Stimulated activated effector memory CD8-positive, alpha-beta T cell treated with anti-CD3 and anti-CD28 coated beads, Interleukin-12 subunit alpha, Interleukin-12 subunit beta, amount 100 ng/mL, for 72 hours (primary cell): Measurements from ENCODE around the gene CALD1.

ENCODE experiments used
- ATAC-seq: fragments of 150-1000 bp; cut with Tn5 transposase; 2 replicates; pipeline ENCODE4 v1.10.0; 2021
- DNase-seq, 2 donors: peaks; one replicate each; pipeline ENCODE4 v3.0.0; 2021 to 2022; ENCODE audit warnings: low spot score in 2 of 2
- H3K27ac Mint-ChIP-seq: one replicate; pipeline ENCODE4 v1.8.0; 2022; ENCODE audit warnings: mild to moderate bottlenecking, mixed read lengths
- H3K36me3 Mint-ChIP-seq: one replicate; pipeline ENCODE4 v1.8.0; 2022; ENCODE audit warnings: mild to moderate bottlenecking, mixed read lengths
- H3K4me1 Mint-ChIP-seq: one replicate; pipeline ENCODE4 v1.8.0; 2022; ENCODE audit warnings: mixed read lengths
- H3K4me3 Mint-ChIP-seq: one replicate; pipeline ENCODE4 v1.8.0; 2022; ENCODE audit warnings: mild to moderate bottlenecking, mixed read lengths
- H3K9me3 Mint-ChIP-seq: one replicate; pipeline ENCODE4 v1.8.0; 2022; ENCODE audit warnings: mixed read lengths

The CALD1 gene

DNA sequence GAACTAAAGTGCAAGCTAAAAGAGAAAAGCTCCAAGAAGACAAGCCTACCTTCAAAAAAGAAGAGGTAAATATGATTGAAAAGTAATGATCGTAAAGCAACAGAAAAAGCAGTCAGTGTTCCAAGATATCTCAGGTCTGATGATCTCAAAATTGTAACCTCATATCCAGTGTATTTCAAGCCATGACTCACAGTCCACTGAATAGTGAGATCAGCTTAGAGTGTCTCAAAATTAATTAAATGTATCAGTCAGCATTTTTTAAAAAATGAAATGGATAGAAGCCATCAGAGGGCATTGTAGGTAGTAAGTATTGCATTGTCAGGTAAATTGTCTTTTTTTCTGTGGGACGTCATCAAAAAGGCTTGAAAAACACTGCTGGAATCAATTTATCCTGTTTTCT lies 156.3 kb downstream of the CALD1 start:
- no peak overlapping the region for H3K27ac Mint-ChIP-seq

DNA sequence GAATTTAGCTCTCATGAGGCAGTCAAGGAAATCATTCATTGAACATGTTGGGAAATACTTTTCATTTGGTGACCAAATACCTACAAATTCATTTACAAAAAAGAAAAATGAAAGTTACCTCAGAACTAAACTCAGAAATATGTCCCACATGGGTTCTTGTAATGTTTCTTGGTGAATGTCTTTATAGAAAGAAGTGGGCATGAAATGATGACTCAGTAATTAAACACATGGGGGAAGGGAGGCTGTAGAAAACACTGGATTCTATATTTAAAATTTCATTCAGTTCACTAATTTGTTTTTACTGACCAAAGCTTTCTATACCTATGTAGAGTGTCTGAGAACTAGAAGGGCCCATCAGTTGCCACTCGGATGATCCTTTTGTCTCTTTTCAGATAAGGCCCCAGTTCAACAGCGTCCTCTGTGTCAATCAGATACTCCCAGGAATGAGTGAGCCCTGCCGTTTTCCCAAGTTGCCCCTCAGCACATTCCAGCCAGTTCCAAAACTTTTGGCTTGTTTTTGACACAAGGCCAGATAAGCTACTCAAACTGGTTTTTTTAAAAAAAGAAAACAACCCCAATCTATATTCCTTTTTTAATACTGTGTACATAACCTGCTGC lies 157.6 kb downstream of the CALD1 start:
- no peak for DNase-seq
- Mint-ChIP-seq H3K4me3 (no peak overlapping the region), H3K4me1 (peaks cover 11% of the 10 kb centered on the region), H3K27ac (no peak overlapping the region), H3K36me3 (no peaks in the 10 kb centered on the region), H3K9me3 (no peaks in the 10 kb centered on the region)
- no peak for ATAC-seq

More for the DNA sequence above, 156.3 kb downstream of the CALD1 start:
- no peak overlapping the region for H3K4me3 Mint-ChIP-seq
- H3K9me3 Mint-ChIP-seq = no peaks in the 10 kb centered on the region
- H3K36me3 Mint-ChIP-seq = no peaks in the 10 kb centered on the region
- H3K4me1 Mint-ChIP-seq = peaks cover 11% of the 10 kb centered on the region
- ATAC-seq = no peak
- no peak for DNase-seq

DNA sequence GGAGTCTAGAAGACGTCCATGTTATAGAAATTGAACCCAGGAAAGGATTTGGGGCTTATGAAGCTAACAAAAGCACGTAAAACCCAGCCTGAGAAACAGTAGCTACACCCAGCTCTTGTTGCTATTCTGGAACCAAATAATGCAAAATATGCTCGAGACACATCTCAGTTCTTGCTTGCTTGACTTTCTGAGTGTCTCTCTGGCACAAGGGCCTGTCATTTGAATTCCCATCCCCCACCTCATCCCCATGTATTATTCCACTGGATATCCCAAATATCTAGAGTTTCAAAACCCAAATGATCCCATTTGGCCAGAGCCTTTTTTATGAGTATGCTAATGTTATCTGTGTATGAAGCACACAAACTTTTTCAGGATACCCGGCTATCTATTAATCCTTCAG lies 158.7 kb downstream of the CALD1 start:
- DNase-seq (no peak), ATAC-seq (no peak)
- no peaks in the 10 kb centered on the region for H3K9me3 Mint-ChIP-seq
- H3K36me3 Mint-ChIP-seq = no peaks in the 10 kb centered on the region
- no peak overlapping the region for H3K4me3 Mint-ChIP-seq
- no peak overlapping the region for H3K27ac Mint-ChIP-seq
- peaks cover 7% of the 10 kb centered on the region for H3K4me1 Mint-ChIP-seq

DNA sequence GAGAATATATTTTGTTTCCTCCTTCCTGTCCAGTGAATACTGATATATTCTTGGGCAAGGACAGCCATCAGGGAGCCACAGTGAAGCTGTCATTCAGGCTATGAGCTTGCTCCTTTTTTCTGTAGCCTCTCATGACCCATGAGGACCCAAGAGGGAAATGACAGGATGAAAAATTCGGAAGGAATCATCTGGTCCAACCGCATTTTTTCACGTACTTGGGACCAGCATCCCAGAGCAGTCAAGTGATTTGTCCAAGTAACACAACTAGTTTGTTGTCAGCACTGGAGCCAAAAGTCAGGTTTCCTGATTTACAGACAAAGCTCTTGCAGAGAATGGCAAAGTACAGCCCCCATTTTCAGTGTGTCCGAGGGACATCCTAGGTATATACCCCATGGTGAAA lies 159.7 kb downstream of the CALD1 start:
- no peaks in the 10 kb centered on the region for H3K36me3 Mint-ChIP-seq
- H3K9me3 Mint-ChIP-seq = no peaks in the 10 kb centered on the region
- no peak overlapping the region for H3K4me3 Mint-ChIP-seq
- H3K4me1 Mint-ChIP-seq = no peaks in the 10 kb centered on the region
- no peak for DNase-seq
- no peak for ATAC-seq
- no peak overlapping the region for H3K27ac Mint-ChIP-seq

DNA sequence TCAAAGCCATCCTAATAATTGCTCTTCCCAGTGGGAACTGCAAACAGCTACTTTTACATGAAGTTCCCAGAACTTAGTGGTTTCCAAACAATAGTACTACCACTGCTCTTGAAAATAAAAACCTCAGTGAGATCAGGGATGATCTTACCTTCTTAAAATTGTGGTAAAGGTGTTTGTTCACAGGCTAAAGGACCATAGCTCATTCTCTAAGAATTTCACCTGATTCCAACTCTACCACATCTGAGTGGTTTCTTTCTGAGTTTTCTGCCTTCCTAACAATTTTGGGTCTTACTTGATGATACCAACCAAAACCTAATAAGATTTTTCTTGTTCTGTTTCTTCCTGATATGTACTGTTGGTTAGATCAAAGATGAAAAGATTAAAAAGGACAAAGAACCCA lies 161.3 kb downstream of the CALD1 start:
- no peaks in the 10 kb centered on the region for H3K9me3 Mint-ChIP-seq
- DNase-seq (no peak), ATAC-seq (no peak)
- no peaks in the 10 kb centered on the region for H3K36me3 Mint-ChIP-seq
- H3K4me3 Mint-ChIP-seq = no peak overlapping the region
- H3K4me1 Mint-ChIP-seq = no peaks in the 10 kb centered on the region
- H3K27ac Mint-ChIP-seq = no peak overlapping the region

DNA sequence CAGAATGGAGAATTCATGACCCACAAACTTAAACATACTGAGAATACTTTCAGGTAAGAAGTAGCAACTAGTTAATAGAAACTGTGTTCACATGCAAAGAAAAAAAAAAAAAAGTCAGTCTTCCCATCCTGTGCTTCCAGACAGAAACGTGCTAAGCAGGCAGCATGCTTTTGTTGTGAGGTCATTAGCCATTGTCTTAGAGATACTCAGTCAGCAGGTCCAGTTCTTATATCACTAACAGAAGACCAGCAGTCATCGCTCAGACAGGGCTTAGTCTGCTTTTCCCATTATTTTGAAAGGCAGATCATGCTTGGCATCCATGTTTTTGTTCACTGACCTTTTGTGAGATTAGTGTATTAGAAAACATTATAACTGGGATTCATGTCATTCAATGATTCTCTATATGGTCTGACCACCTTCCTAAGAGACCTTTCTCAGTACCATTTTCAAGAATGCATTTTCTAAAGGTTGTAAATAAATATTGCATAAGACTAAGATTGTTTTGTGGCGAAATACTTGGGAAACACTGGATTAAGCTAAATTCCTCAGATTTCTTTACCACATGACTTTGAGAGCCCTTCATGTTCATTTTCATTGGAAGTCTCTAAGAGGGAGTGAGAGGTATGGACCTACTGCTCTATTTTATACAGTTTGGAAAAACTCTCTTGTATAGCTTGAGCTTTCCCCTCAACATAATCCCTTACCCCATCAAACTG lies 161.9 kb downstream of the CALD1 start:
- Mint-ChIP-seq H3K9me3 (no peaks in the 10 kb centered on the region), H3K27ac (no peak overlapping the region), H3K36me3 (no peaks in the 10 kb centered on the region), H3K4me1 (no peaks in the 10 kb centered on the region), H3K4me3 (no peak overlapping the region)
- ATAC-seq = no peak
- no peak for DNase-seq

DNA sequence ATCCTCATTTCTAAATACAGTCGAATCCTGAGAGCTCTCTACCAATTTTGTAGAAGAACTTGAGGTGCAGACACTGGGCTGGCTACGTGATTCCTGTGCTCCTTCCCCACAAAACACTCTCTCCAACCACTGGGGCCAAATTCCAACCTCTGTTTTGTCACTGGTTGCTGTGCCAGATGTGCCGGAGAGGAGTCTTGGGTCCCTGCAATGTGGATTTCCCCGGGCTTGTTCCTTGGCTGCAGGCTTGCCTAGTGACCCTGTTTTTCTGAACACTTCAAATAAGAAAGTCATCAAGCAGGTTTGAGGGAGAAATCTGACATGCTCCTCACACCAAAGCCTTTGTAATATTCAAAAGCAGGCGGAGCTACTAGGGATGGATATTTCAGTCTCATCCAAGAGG lies 162.5 kb downstream of the CALD1 start:
- Mint-ChIP-seq H3K4me3 (no peak overlapping the region), H3K4me1 (no peaks in the 10 kb centered on the region), H3K36me3 (no peaks in the 10 kb centered on the region), H3K27ac (no peak overlapping the region), H3K9me3 (no peaks in the 10 kb centered on the region)
- ATAC-seq (no peak), DNase-seq (no peak)

DNA sequence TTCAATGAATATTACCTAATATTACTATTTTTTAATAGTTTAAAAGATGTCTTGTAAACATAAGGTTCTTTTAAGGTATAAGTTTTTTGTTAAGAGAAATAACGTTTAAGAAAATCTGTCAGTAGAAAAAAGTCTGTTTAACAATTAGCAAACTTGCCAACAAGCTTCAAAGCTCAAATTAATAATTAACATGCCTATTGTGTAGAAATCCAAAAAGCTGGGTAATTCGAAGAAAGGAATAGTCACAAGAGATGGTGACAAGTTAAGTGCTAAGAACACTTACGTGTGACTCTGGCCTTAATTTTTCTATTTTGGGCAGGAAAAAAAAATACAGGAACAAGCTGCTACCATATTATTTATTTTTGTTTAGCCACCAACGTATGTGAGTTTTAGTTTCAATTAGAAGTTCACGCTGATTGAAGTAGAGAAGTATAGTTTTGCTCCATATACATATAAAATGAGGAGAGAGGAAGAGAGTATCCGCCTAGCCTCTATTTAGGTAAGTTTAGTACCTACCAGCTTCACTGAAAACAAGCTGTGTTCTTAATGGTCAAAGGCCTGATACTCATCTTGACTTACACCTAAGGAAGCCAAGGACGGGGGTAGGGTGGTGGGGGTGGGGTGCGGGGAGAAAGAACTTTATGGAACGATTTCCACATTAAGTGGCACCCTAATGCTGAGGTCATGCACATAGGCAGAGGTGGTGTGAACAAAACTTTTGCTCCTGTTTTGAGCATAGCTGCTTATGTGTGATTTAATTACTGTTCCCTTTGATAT lies 163.4 kb downstream of the CALD1 start:
- Mint-ChIP-seq H3K9me3 (no peaks in the 10 kb centered on the region), H3K4me1 (no peaks in the 10 kb centered on the region), H3K4me3 (no peak overlapping the region), H3K27ac (no peak overlapping the region), H3K36me3 (no peaks in the 10 kb centered on the region)
- no peak for ATAC-seq
- no peak for DNase-seq

DNA sequence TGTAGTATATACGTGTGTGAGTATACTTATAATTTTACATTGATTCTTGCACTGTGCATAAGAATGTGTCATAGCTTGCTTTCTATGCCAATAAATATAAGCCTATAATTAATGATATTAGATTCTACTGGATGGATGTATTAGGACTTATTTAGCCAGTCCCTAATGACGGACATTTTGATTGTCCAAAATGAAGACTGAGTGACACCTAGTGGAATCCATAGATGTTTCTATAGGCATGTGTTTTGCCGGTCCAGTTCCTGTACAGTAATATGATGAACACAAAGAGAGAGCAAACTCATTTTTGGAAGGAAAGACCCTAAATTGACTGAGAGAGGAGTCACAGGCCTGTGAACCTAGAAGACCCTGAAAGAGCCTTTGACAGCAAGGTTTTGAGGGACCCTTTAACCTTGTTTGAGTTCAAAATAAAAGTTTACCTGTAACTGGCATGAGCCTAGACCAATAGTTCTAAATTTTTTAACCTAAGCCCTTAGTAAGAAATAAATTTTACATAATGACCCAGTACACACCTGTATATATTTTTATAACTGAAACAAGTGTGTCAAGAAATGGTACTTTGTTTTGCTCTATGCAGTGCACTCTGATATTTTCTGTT lies 164.5 kb downstream of the CALD1 start:
- ATAC-seq (no peak), DNase-seq (no peak)
- no peak overlapping the region for H3K27ac Mint-ChIP-seq
- no peak overlapping the region for H3K4me3 Mint-ChIP-seq
- H3K36me3 Mint-ChIP-seq = no peaks in the 10 kb centered on the region
- H3K4me1 Mint-ChIP-seq = no peaks in the 10 kb centered on the region
- H3K9me3 Mint-ChIP-seq = no peaks in the 10 kb centered on the region

DNA sequence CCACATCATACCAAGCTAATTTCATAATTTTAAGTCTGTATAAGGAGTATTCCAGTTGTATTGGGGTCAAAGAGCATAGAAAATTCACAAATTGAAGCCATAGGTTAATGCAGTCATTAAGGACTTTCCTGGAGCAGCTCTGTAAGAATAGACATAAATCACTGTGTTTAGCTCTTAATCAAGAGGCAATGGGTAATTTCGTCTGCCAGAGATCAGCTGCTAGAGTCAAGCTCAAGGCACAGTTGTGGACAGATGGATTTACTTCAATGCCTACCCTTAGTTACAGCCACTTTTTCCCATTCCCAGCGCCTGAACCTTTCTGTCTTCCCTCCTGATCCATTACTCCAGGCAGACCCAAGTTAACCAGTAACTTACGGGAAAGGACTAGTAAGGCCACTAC lies 166.3 kb downstream of the CALD1 start:
- no peak overlapping the region for H3K4me3 Mint-ChIP-seq
- H3K9me3 Mint-ChIP-seq = no peaks in the 10 kb centered on the region
- H3K27ac Mint-ChIP-seq = no peak overlapping the region
- ATAC-seq = no peak
- no peak for DNase-seq
- no peaks in the 10 kb centered on the region for H3K4me1 Mint-ChIP-seq
- H3K36me3 Mint-ChIP-seq = no peaks in the 10 kb centered on the region

DNA sequence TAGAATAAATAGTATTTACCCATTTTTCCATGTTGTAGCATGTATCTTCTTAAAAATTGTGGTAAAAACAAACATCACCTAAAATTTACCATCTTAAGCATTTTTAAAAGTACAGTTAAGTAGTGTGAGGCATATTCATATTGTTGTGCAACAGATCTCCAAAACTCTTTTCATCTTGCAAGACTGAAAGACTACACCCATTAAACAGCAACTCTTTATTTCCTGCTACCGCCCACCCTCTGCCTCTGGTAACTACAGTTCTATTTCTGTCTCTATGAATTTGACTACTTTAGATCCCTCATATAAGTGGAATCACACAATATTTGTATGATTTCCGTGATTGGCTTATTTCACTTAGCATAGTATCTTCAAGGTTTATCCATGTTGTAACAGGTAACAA lies 166.8 kb downstream of the CALD1 start:
- Mint-ChIP-seq H3K4me3 (no peak overlapping the region), H3K36me3 (no peaks in the 10 kb centered on the region), H3K9me3 (no peaks in the 10 kb centered on the region), H3K27ac (no peak overlapping the region), H3K4me1 (no peaks in the 10 kb centered on the region)
- no peak for ATAC-seq
- DNase-seq = no peak

DNA sequence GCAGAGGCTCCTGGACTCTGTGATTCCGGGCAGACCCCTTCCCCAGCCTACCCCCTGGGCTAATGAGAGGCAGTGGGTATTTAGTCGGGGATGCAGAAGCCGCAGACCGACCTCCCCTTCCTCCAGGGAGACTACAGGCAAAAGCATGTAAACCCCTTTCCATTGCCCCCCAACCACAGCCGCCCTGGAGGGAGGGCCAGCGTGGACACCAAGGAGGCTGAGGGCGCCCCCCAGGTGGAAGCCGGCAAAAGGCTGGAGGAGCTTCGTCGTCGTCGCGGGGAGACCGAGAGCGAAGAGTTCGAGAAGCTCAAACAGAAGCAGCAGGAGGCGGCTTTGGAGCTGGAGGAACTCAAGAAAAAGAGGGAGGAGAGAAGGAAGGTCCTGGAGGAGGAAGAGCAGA lies 167.9 kb downstream of the CALD1 start:
- H3K36me3 Mint-ChIP-seq = no peaks in the 10 kb centered on the region
- H3K9me3 Mint-ChIP-seq = no peaks in the 10 kb centered on the region
- ATAC-seq (no peak), DNase-seq (no peak)
- no peaks in the 10 kb centered on the region for H3K4me1 Mint-ChIP-seq
- H3K27ac Mint-ChIP-seq = no peak overlapping the region
- no peak overlapping the region for H3K4me3 Mint-ChIP-seq

DNA sequence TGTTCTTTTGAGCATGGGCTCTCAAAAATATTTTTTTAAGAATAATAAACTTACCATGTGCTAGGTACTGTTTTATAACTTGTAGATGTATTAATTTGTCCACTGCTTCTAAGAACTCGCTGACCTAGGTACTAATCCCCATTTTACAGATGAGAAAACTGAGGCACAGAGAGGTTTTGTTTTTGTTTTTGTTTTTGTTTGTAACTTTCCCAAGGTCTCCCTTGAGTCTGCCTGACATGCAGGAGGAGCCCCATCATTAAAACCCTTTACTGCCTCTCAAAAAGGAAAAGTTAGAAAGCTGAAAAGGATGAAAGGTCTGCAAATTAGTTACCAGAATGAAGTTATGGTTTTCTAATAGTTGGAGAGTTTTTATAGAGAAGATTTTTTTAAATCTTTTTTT lies 168.4 kb downstream of the CALD1 start:
- H3K9me3 Mint-ChIP-seq = no peaks in the 10 kb centered on the region
- no peaks in the 10 kb centered on the region for H3K4me1 Mint-ChIP-seq
- H3K36me3 Mint-ChIP-seq = no peaks in the 10 kb centered on the region
- H3K27ac Mint-ChIP-seq = no peak overlapping the region
- H3K4me3 Mint-ChIP-seq = no peak overlapping the region
- DNase-seq (no peak), ATAC-seq (no peak)

DNA sequence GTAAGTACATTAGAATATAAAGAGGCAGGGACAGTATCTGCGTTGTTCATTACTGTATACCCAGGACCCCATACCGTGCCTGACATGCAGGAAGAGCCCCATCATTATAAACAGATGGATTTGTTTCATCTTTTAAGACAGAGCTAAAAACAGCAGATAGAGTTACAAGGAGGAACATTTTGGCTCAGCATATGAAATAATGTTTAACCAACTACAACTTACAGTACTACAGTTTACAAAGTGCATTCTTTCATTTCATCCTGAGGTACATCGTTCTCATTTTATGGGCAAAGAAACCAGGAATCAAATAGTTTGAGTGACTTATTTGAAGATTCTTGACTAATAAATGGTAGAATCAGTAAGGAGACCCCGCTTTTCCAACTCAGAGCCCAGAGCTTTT lies 168.8 kb downstream of the CALD1 start:
- no peak for ATAC-seq
- H3K9me3 Mint-ChIP-seq = no peaks in the 10 kb centered on the region
- no peaks in the 10 kb centered on the region for H3K4me1 Mint-ChIP-seq

DNA sequence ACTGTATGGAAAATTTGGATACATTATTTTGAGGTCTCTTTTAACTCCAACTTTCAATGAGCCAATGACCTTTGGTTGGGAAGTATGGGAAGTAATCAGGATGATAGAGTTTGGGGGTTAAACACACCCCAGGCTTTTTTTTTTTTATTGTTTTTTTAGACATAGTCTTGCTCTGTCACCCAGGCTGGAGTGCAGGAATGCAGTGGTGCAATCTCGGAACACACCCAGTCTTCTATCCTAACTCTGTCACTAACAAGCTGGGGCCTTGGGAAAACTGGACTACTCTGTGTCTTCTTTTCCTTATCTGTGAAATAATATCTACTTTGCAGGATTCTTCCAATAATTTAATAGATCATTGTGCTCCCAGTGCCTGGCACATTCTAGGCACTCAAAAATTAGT lies 169.3 kb downstream of the CALD1 start:
- no peak overlapping the region for H3K27ac Mint-ChIP-seq
- H3K4me1 Mint-ChIP-seq = no peaks in the 10 kb centered on the region
- DNase-seq (no peak), ATAC-seq (no peak)
- H3K36me3 Mint-ChIP-seq = no peaks in the 10 kb centered on the region
- no peak overlapping the region for H3K4me3 Mint-ChIP-seq
- no peaks in the 10 kb centered on the region for H3K9me3 Mint-ChIP-seq

More for the DNA sequence above, 168.8 kb downstream of the CALD1 start:
- no peak for DNase-seq
- H3K36me3 Mint-ChIP-seq = no peaks in the 10 kb centered on the region
- no peak overlapping the region for H3K27ac Mint-ChIP-seq
- H3K4me3 Mint-ChIP-seq = no peak overlapping the region

DNA sequence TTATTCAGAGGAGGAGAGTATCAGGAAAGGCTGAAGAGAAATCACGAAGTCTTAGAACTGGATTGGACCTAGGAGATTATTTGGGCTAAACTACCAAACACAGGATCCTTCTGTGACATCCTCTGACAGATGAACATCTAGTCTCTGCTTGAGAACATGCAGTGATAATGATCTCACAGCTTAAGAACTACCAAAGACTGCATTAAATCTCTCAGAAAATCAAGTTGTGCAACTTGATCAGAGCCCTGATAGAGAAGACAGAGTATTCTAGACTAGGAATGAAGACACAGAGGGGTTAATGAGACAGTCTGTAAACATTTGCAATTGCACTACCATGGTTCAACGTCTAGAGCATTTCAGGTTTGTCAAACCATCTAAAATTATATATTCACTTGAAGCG lies 169.7 kb downstream of the CALD1 start:
- H3K4me1 Mint-ChIP-seq = no peaks in the 10 kb centered on the region
- no peak for ATAC-seq
- no peak overlapping the region for H3K27ac Mint-ChIP-seq

More for the DNA sequence above, 169.7 kb downstream of the CALD1 start:
- Mint-ChIP-seq H3K4me3 (no peak overlapping the region), H3K9me3 (no peaks in the 10 kb centered on the region), H3K36me3 (no peaks in the 10 kb centered on the region)
- no peak for DNase-seq
